ENCODE data around the gene KLF16. TPM values are rescaled to one million over a fixed set of nuclear protein-coding genes. Genes with fewer than 3 reads are reported as not detected.
A peak's percentile ranks its signal among the peaks of the same experiment; 100 is the strongest.

KLF16 gene
- 2.6 TPM for total RNA-seq

GRCh38 chr19:1863328-1863637 lies at the start of gene KLF16:
TSS of gene KLF16 (minus strand) at chr19:1863579. CDS start at chr19:1863497, 82 bp downstream.
- Histone ChIP-seq H3K4me1 (ENCODE audit: control insufficient read depth in 3 of 3, insufficient read depth in 3 of 3, low read length in 3 of 3) (peaks cover 12 to 35% (median 23%) of the 10 kb centered on the region in 3 donors), H3K36me3 (ENCODE audit: control insufficient read depth in 3 of 3, insufficient read depth in 3 of 3, low read length in 3 of 3) (no peaks in the 10 kb centered on the region), H3K27me3 (ENCODE audit: control insufficient read depth in 3 of 3, insufficient read depth in 3 of 3, low read length in 3 of 3) (peaks cover 0 to 11% (median 3%) of the 10 kb centered on the region in 3 donors), H3K9me3 (ENCODE audit: control insufficient read depth in 3 of 3, low read length in 3 of 3) (no peaks in the 10 kb centered on the region), H3K4me3 (ENCODE audit: low read length in 3 of 3) (peak within 1 kb of the TSS; percentile 62 to 72 (median 71)), H3K9ac (ENCODE audit: low read depth in 1 of 3, low read length in 3 of 3) (peak within 1 kb of the TSS; percentile 51 to 75 (median 69)), H3K27ac (ENCODE audit: low read depth, low read length) (peak within 1 kb of the TSS; percentile 83)

GRCh38 chr19:1912760-1913505 lies 49.6 kb upstream of the KLF16 start:
- Histone ChIP-seq H3K9ac (ENCODE audit: low read depth in 1 of 3, low read length in 3 of 3) (no peak overlapping the region), H3K27ac (ENCODE audit: low read depth, low read length) (no peak overlapping the region), H3K9me3 (ENCODE audit: control insufficient read depth in 3 of 3, low read length in 3 of 3) (no peaks in the 10 kb centered on the region), H3K4me1 (ENCODE audit: control insufficient read depth in 3 of 3, insufficient read depth in 3 of 3, low read length in 3 of 3) (peaks cover 2 to 17% (median 3%) of the 10 kb centered on the region in 3 donors), H3K27me3 (ENCODE audit: control insufficient read depth in 3 of 3, insufficient read depth in 3 of 3, low read length in 3 of 3) (no peaks in the 10 kb centered on the region), H3K36me3 (ENCODE audit: control insufficient read depth in 3 of 3, insufficient read depth in 3 of 3, low read length in 3 of 3) (peaks cover 4 to 11% (median 8%) of the 10 kb centered on the region in 3 donors), H3K4me3 (ENCODE audit: low read length in 3 of 3) (no peak overlapping the region)

DNA sequence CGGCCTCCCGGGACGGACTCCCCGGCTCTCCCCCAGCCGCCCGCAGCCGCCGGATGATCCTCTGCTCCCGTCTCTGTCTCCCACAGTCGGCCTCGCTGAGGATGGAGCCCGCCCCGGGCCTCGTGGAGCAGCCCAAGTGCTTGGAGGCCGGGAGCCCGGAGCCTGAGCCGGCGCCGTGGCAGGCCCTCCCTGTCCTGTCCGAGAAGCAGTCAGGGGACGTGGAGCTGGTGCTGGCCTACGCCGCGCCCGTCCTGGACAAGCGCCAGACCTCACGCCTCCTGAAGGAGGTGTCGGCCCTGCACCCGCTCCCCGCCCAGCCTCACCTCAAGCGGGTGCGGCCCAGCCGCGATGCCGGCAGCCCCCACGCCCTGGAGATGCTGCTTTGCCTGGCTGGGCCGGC lies 48.6 kb upstream of the KLF16 start:
- Histone ChIP-seq H3K36me3 (ENCODE audit: control insufficient read depth in 3 of 3, insufficient read depth in 3 of 3, low read length in 3 of 3) (peaks cover 0 to 10% (median 2%) of the 10 kb centered on the region in 3 donors), H3K27ac (ENCODE audit: low read depth, low read length) (no peak overlapping the region), H3K9me3 (ENCODE audit: control insufficient read depth in 3 of 3, low read length in 3 of 3) (no peaks in the 10 kb centered on the region), H3K27me3 (ENCODE audit: control insufficient read depth in 3 of 3, insufficient read depth in 3 of 3, low read length in 3 of 3) (no peaks in the 10 kb centered on the region), H3K4me3 (ENCODE audit: low read length in 3 of 3) (no peak overlapping the region), H3K9ac (ENCODE audit: low read depth in 1 of 3, low read length in 3 of 3) (no peak overlapping the region), H3K4me1 (ENCODE audit: control insufficient read depth in 3 of 3, insufficient read depth in 3 of 3, low read length in 3 of 3) (peaks cover 6 to 25% (median 7%) of the 10 kb centered on the region in 3 donors)

DNA sequence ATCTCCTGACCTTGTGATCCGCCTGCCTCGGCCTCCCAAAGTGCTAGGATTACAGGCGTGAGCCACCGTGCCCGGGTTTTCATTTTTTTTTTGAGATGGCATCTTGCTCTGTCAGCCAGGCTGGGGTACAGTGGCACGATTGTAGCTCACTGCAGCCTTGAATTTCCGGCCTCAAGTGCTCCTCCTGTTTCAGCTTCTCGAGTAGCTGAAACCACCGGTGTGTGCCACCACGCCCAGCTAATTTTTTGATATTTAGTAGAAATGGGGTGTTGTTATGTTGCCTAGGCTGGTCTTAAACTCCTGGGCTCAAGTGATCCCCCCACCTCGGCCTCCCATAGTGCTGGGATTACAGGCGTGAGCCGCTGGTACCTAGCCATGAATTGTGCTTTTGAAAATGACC lies 47.7 kb upstream of the KLF16 start:
- Histone ChIP-seq H3K9me3 (ENCODE audit: control insufficient read depth in 3 of 3, low read length in 3 of 3) (no peaks in the 10 kb centered on the region), H3K4me1 (ENCODE audit: control insufficient read depth in 3 of 3, insufficient read depth in 3 of 3, low read length in 3 of 3) (peaks cover 6 to 27% (median 7%) of the 10 kb centered on the region in 3 donors), H3K36me3 (ENCODE audit: control insufficient read depth in 3 of 3, insufficient read depth in 3 of 3, low read length in 3 of 3) (peaks cover 0 to 10% (median 2%) of the 10 kb centered on the region in 3 donors), H3K4me3 (ENCODE audit: low read length in 3 of 3) (no peak overlapping the region), H3K27me3 (ENCODE audit: control insufficient read depth in 3 of 3, insufficient read depth in 3 of 3, low read length in 3 of 3) (no peaks in the 10 kb centered on the region), H3K9ac (ENCODE audit: low read depth in 1 of 3, low read length in 3 of 3) (no peak overlapping the region), H3K27ac (ENCODE audit: low read depth, low read length) (no peak overlapping the region)

GRCh38 chr19:1910177-1910576 lies 46.8 kb upstream of the KLF16 start:
- Histone ChIP-seq H3K27ac (ENCODE audit: low read depth, low read length) (no peak overlapping the region), H3K27me3 (ENCODE audit: control insufficient read depth in 3 of 3, insufficient read depth in 3 of 3, low read length in 3 of 3) (no peaks in the 10 kb centered on the region), H3K4me1 (ENCODE audit: control insufficient read depth in 3 of 3, insufficient read depth in 3 of 3, low read length in 3 of 3) (peaks cover 11 to 33% (median 12%) of the 10 kb centered on the region in 3 donors), H3K9ac (ENCODE audit: low read depth in 1 of 3, low read length in 3 of 3) (no peak overlapping the region), H3K36me3 (ENCODE audit: control insufficient read depth in 3 of 3, insufficient read depth in 3 of 3, low read length in 3 of 3) (peaks cover 0 to 10% (median 2%) of the 10 kb centered on the region in 3 donors), H3K9me3 (ENCODE audit: control insufficient read depth in 3 of 3, low read length in 3 of 3) (no peaks in the 10 kb centered on the region), H3K4me3 (ENCODE audit: low read length in 3 of 3) (no peak overlapping the region)

GRCh38 chr19:1909761-1910080 lies 46.3 kb upstream of the KLF16 start:
- Histone ChIP-seq H3K27ac (ENCODE audit: low read depth, low read length) (no peak overlapping the region), H3K9me3 (ENCODE audit: control insufficient read depth in 3 of 3, low read length in 3 of 3) (no peaks in the 10 kb centered on the region), H3K27me3 (ENCODE audit: control insufficient read depth in 3 of 3, insufficient read depth in 3 of 3, low read length in 3 of 3) (no peaks in the 10 kb centered on the region), H3K4me3 (ENCODE audit: low read length in 3 of 3) (no peak overlapping the region), H3K9ac (ENCODE audit: low read depth in 1 of 3, low read length in 3 of 3) (peak overlapping the region in 1 of 3 donors; percentile 25), H3K36me3 (ENCODE audit: control insufficient read depth in 3 of 3, insufficient read depth in 3 of 3, low read length in 3 of 3) (peaks cover 0 to 10% (median 0%) of the 10 kb centered on the region in 3 donors), H3K4me1 (ENCODE audit: control insufficient read depth in 3 of 3, insufficient read depth in 3 of 3, low read length in 3 of 3) (peaks cover 12 to 36% (median 13%) of the 10 kb centered on the region in 3 donors)

GRCh38 chr19:1908364-1908678 lies 44.9 kb upstream of the KLF16 start:
- no peaks in the 10 kb centered on the region for H3K9me3 ChIP-seq (ENCODE audit: control insufficient read depth in 3 of 3, low read length in 3 of 3)
- H3K9ac ChIP-seq (ENCODE audit: low read depth in 1 of 3, low read length in 3 of 3): no peak overlapping the region
- H3K27ac ChIP-seq (ENCODE audit: low read depth, low read length): peak overlapping the region; percentile 51
- H3K4me1 ChIP-seq (ENCODE audit: control insufficient read depth in 3 of 3, insufficient read depth in 3 of 3, low read length in 3 of 3): peaks cover 12 to 37% (median 14%) of the 10 kb centered on the region in 3 donors
- no peaks in the 10 kb centered on the region for H3K27me3 ChIP-seq (ENCODE audit: control insufficient read depth in 3 of 3, insufficient read depth in 3 of 3, low read length in 3 of 3)
- peaks cover 0 to 7% (median 0%) of the 10 kb centered on the region in 3 donors for H3K36me3 ChIP-seq (ENCODE audit: control insufficient read depth in 3 of 3, insufficient read depth in 3 of 3, low read length in 3 of 3)
- H3K4me3 ChIP-seq (ENCODE audit: low read length in 3 of 3): no peak overlapping the region

GRCh38 chr19:1907563-1908363 lies 44.4 kb upstream of the KLF16 start:
- no peaks in the 10 kb centered on the region for H3K27me3 ChIP-seq (ENCODE audit: control insufficient read depth in 3 of 3, insufficient read depth in 3 of 3, low read length in 3 of 3)
- no peak overlapping the region for H3K4me3 ChIP-seq (ENCODE audit: low read length in 3 of 3)
- H3K27ac ChIP-seq (ENCODE audit: low read depth, low read length): peak overlapping the region; percentile 51
- H3K9me3 ChIP-seq (ENCODE audit: control insufficient read depth in 3 of 3, low read length in 3 of 3): no peaks in the 10 kb centered on the region
- H3K4me1 ChIP-seq (ENCODE audit: control insufficient read depth in 3 of 3, insufficient read depth in 3 of 3, low read length in 3 of 3): peaks cover 12 to 37% (median 14%) of the 10 kb centered on the region in 3 donors
- peaks cover 0 to 2% (median 0%) of the 10 kb centered on the region in 3 donors for H3K36me3 ChIP-seq (ENCODE audit: control insufficient read depth in 3 of 3, insufficient read depth in 3 of 3, low read length in 3 of 3)
- peak overlapping the region in 1 of 3 donors; percentile 23 for H3K9ac ChIP-seq (ENCODE audit: low read depth in 1 of 3, low read length in 3 of 3)

- no peak overlapping the region for H3K9ac ChIP-seq (ENCODE audit: low read depth in 1 of 3, low read length in 3 of 3)
- H3K9me3 ChIP-seq (ENCODE audit: control insufficient read depth in 3 of 3, low read length in 3 of 3): no peaks in the 10 kb centered on the region
- H3K36me3 ChIP-seq (ENCODE audit: control insufficient read depth in 3 of 3, insufficient read depth in 3 of 3, low read length in 3 of 3): no peaks in the 10 kb centered on the region
- peaks cover 12 to 37% (median 14%) of the 10 kb centered on the region in 3 donors for H3K4me1 ChIP-seq (ENCODE audit: control insufficient read depth in 3 of 3, insufficient read depth in 3 of 3, low read length in 3 of 3)
- no peak overlapping the region for H3K4me3 ChIP-seq (ENCODE audit: low read length in 3 of 3)
- peak overlapping the region; percentile 51 for H3K27ac ChIP-seq (ENCODE audit: low read depth, low read length)
- H3K27me3 ChIP-seq (ENCODE audit: control insufficient read depth in 3 of 3, insufficient read depth in 3 of 3, low read length in 3 of 3): no peaks in the 10 kb centered on the region
Observed at GRCh38 chr19:1906985-1907562, 43.7 kb upstream of the KLF16 start.
